ENCODE measurements around the gene CDKN2B-AS1. TPM values are rescaled to one million over a fixed set of nuclear protein-coding genes. Genes with fewer than 3 reads are reported as not detected.

CDKN2B-AS1 gene
- total RNA-seq, 1 donor from 2014 or later: 6.5 TPM

GRCh38 chr9:22067196-22067595 lies 72.6 kb downstream of the CDKN2B-AS1 start:
- intact Hi-C loops (cut with micrococcal nuclease): no loop called here

DNA sequence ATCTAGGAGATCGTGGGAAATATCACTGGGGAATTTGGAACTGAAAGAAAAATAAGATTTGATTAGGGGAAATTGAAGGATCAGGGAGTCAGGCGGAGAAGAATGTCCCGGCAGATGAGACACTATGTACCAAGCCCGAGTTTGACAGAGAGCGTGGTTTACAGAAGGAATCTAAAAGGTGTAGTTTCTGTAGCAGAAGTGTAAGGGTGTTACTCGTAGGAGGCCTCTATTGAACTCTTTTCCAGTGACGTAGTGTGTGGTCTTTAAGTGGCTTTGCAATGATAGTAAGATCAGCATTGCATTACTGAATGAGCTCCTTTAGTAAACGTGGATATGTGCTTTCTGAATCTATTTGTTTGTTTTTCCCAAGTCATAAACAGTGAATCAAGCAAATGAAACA lies 73.8 kb downstream of the CDKN2B-AS1 start:
- intact Hi-C loops (cut with micrococcal nuclease): no loop called here

GRCh38 chr9:22073349-22073748 lies 78.8 kb downstream of the CDKN2B-AS1 start:
- intact Hi-C loops (cut with micrococcal nuclease): loop anchor here (1.0 to 5.0 kb wide), 5 partner anchors 8 to 1451 kb away; partner anchors contain the start of genes CDKN2A, CDKN2B-AS1 and MLLT3

DNA sequence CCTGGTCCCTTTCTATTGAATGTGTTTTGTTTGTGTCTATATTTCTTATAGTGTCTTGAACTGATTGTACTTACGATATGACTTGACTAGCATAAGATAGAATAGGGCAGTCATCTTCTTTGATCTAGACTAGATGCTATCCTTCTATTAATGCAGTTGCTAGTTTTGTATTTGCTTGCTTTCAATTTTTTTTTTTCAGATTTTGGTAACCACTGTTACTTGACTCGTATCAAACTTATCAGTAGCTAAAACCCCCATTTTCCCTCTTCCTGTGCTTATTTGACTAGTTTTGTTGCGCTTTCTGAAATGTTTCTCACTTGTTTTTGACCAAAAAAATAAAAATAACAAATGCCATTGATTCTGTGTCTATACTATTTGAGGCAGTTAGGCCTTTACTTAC lies 83.5 kb downstream of the CDKN2B-AS1 start:
- intact Hi-C loops (cut with micrococcal nuclease): loop anchor here (2.0 to 5.0 kb wide), 2 partner anchors 99 to 1396 kb away; partner anchors contain the start of gene FOCAD

GRCh38 chr9:22079873-22080341 lies 85.3 kb downstream of the CDKN2B-AS1 start:
- intact Hi-C loops (cut with micrococcal nuclease): loop anchor here (1.0 to 5.0 kb wide), 14 partner anchors 8 to 1398 kb away; partner anchors contain the start of genes CDKN2B and FOCAD

- intact Hi-C loops (cut with micrococcal nuclease): loop anchor here (5.0 kb wide), 1 partner anchor 507 kb away; no protein-coding TSS in a partner anchor
Measured at GRCh38 chr9:22084336-22085035, 89.9 kb downstream of the CDKN2B-AS1 start.

DNA sequence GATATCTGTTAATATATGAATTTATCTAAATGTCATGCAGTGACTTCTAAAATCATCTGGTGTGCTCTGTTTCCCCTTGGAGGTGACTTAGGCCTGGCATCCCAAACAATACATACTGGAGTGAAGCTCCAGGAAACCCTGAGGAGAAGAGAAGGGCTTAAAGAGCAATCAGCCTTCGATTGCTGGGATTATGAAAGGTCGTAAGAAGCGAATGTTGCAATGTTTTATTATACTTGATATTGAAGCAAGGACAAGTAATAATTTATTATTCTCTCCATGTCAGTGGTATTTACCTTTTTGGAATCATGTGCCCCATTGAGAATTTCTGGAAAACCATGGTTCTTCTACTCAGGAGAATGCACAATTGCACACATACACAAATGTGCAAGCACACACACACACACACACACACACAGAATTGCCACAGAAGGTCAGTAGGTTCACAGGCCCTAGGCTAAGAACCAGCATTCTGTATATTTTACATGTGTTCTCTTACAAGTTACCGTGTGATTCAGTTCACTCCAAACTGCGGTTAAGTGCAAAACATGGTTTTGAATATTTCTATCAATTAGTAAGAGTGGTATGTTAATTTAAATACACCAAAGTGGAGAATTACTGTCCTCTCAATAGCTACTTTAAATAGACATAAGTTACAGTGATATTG lies 93.6 kb downstream of the CDKN2B-AS1 start:
- intact Hi-C loops (cut with micrococcal nuclease): no loop called here

- intact Hi-C loops (cut with micrococcal nuclease): no loop called here
Measured at GRCh38 chr9:22088717-22089061, 94.1 kb downstream of the CDKN2B-AS1 start.

DNA sequence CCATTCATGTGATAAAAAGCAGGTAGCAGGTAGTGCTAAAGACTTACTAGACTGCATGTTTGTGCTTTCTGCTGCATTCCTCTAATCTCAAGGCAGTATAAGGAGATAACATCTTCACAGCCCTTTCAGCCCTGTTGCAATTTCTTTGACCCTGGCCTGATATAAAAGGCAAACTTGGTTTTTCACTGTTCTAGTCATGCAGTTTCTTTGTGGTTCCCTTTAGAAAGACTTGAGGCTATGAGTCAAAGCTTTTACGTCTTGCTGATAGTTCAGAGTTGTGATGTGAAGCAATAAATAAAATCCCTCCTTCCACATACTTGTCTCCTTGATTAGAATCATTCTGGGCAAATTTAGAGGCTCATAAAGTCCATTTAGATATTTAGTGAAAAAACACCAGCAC lies 103.1 kb downstream of the CDKN2B-AS1 start:
- intact Hi-C loops (cut with micrococcal nuclease): loop anchor here (1.0 to 2.0 kb wide), 2 partner anchors 17 to 45 kb away; no protein-coding TSS in a partner anchor

DNA sequence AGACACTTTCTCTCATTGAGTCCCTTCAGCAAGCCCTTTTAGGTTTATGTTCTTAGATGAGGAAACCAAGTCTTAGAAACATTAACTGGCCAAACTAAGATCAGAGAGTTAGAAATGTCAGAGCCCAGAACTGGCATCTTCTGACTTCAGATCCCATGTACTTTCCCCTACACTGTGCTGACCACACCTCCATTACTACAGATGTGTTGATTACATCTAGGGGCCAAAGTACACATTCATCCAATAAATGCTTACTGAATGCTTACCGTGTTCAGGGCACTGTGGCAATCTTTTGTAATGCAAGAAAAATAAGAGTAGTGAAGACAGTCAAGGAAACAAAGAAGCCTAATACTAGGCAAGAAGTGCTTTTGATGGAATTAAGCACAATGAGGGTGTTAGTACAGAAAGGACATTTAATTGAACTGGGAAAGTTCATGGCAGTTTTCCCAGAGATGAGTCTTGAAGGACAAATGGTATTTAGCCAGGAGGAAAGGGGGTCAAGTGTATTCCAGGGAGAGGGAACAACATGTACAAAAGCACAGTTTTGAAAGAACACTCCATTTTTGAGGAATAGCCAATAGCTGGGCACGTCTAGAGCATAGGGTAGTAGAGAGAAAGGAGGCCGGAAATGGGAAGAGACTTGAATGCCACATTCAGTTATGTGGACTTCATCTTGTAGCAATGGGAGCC lies 104.2 kb downstream of the CDKN2B-AS1 start:
- intact Hi-C loops (cut with micrococcal nuclease): no loop called here

GRCh38 chr9:22100626-22101025 lies 106.0 kb downstream of the CDKN2B-AS1 start:
- intact Hi-C loops (cut with micrococcal nuclease): no loop called here

DNA sequence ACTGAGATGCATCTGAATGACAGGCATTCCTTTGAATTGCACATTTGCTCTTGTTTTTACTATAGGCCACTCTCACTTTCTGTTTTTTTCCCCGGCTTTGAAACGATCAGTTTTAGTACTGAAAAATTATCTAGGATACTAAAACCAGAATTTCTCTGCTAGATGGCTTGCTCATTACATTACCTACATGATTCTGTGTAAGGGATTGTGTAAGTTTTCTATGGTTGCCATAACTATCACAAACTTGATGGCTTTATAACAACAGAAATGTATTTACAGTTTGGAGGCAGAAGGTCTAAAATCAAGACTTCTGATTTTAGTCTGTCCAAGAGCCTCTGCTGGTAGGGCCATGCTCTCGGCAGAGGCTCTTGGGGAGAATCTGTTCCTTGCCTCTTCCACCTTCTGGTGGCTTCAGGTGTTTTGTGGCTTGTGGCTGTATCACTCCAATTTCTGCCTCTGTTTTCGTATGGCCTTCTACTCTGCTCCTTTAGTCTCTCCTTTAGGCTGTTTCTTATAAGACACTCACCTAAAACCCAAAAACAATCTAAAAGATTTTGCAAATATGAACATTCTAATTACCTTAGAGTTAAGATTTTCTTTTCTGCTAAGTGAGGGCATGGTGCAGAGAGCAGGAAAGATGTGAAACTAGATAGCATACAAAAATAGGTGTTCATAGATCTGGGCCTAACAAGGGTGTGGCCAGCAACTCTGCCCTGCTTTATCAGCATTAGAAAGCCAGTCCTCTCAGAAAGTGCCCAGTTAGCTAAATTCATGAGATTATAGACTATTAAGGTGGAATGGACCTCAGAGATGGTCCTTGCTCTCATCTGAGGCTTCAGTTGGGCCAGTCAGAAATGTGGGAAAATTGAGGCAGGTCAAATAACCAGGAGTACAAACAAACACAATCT lies 107.8 kb downstream of the CDKN2B-AS1 start:
- intact Hi-C loops (cut with micrococcal nuclease): loop anchor here (1.0 kb wide), 1 partner anchor 22 kb away; no protein-coding TSS in a partner anchor

- intact Hi-C loops (cut with micrococcal nuclease): no loop called here
Measured at GRCh38 chr9:22103685-22104575, 109.3 kb downstream of the CDKN2B-AS1 start.

- intact Hi-C loops (cut with micrococcal nuclease): loop anchor here (1.0 kb wide), 1 partner anchor 11 kb away; no protein-coding TSS in a partner anchor
Measured at GRCh38 chr9:22105005-22105722, 110.6 kb downstream of the CDKN2B-AS1 start.

DNA sequence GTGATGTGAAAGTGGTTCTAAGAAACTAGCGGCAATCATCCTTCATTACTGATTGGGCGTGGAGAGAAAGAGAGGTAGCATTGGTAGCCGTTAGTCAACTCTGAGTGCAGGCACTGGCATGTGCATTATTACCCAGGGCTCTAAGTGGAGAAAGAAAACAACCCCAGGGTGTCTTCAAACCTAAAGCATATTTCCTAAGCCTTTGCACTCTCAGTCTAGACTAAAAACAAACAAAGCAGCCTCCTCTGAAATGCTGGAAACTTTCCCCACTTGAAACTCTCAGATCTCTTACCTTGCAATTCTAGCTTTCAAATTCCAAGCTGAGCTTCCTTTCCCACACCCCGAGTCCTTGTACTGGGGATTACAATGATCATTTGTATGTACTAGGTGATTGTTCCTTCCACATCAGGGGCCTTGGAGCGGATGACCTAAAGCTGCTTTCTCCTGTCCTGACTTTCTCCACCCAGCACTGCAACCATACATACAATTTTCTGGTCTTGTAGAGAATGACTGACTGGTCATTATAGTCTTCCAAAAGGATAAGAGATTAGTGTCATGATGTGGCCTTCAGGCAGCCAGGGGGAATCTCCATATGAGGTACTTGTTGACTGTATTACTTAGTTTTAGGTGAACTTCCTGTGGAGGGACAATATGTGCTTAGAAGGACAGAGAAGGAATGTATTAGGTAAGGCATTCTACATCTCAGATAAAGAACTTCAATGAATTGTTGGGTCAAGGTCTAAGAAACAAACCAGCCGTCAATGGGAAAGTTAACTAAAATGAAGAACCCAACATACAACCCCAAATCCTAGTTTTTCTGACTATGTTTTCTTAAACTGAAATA lies 112.8 kb downstream of the CDKN2B-AS1 start:
- intact Hi-C loops (cut with micrococcal nuclease): no loop called here

- intact Hi-C loops (cut with micrococcal nuclease): no loop called here
Measured at GRCh38 chr9:22108581-22109370, 114.2 kb downstream of the CDKN2B-AS1 start.
